Transverse colon (tissue), 4 donors: ENCODE data around the gene SETD1A.

Experiments used
- POLR2A ChIP-seq: fragments of 450-650 bp; IDR thresholded peaks from one replicate; pipeline ENCODE4 v1.6.1; 2016; ENCODE audit warnings: antibody characterized with exemption, mild to moderate bottlenecking, moderate library complexity
- POLR2AphosphoS5 ChIP-seq, 3 donors: sonication (generic); formaldehyde crosslinking; IDR thresholded peaks; one replicate each; pipeline ENCODE4 v1.6.1; 2016; ENCODE audit warnings: antibody characterized with exemption in 3 of 3
- TF ChIP-seq, protein P1 (sequence below), 5 experiments: fragments of 200-600 bp in 3 of 5; fragments of 450-650 bp in 2 of 5; sonication (generic) in 3 of 5; IDR thresholded peaks; 1 replicate in 2 of 5; 2 replicates in 3 of 5; pipeline ENCODE4 v1.5.1; 2016 to 2017; ENCODE audit warnings: antibody characterized with exemption in 5 of 5, inconsistent platforms in 3 of 5, mild to moderate bottlenecking in 2 of 5, moderate library complexity in 1 of 5

DNA sequence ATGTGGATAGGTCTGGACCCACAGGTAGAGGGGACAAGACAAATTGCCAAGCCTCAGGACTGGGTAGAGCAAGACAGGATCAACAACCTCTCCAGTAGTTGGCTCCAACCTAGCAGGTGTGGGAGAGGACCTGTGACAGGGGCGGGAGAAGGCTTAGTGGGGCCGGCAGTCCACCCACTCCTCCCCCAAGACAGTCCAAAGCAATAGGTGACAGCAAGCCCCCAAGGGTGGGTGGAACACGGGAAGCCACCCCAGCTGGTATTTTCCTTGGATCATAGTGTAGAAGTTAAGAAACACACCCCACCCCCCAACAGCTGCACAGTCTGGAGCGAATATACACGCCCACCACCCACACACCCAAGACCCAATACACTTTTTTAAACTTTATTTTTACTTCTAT lies 71.7 kb downstream of the SETD1A start:
- TF ChIP-seq POLR2A = no peak
- TF ChIP-seq, protein P1, sequence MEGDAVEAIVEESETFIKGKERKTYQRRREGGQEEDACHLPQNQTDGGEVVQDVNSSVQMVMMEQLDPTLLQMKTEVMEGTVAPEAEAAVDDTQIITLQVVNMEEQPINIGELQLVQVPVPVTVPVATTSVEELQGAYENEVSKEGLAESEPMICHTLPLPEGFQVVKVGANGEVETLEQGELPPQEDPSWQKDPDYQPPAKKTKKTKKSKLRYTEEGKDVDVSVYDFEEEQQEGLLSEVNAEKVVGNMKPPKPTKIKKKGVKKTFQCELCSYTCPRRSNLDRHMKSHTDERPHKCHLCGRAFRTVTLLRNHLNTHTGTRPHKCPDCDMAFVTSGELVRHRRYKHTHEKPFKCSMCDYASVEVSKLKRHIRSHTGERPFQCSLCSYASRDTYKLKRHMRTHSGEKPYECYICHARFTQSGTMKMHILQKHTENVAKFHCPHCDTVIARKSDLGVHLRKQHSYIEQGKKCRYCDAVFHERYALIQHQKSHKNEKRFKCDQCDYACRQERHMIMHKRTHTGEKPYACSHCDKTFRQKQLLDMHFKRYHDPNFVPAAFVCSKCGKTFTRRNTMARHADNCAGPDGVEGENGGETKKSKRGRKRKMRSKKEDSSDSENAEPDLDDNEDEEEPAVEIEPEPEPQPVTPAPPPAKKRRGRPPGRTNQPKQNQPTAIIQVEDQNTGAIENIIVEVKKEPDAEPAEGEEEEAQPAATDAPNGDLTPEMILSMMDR (IDR thresholded peaks at IDR 0.05) = no peak
- no peak for TF ChIP-seq POLR2AphosphoS5 (IDR thresholded peaks at IDR 0.05)
